DOHH2 (cell line): ENCODE data around the gene AHNAK.
"Not testable (repeated sequence)": the region's sequence is repeated elsewhere in the genome, so short reads cannot be mapped to it uniquely, and the experiment has no call there.

Experiments used
- H3F3A ChIP-seq: fragments of 200-600 bp; sonication (generic), shearing (Covaris generic); 2 replicates; pipeline ENCODE4 v1.6.0; 2016; ENCODE audit warnings: antibody characterized with exemption, mild to moderate bottlenecking; ENCODE audit not compliant: control insufficient read depth, insufficient read depth
- H3K27ac ChIP-seq: fragments of 200-600 bp; sonication (generic); 2 replicates; pipeline ENCODE4 v1.5.1; 2014; ENCODE audit warnings: low read depth, mild to moderate bottlenecking, low read length, moderate library complexity
- H3K27me3 ChIP-seq: fragments of 200-600 bp; sonication (generic); 2 replicates; pipeline ENCODE4 v1.6.1; 2014; ENCODE audit warnings: mild to moderate bottlenecking, low read length, mixed read lengths; ENCODE audit not compliant: control insufficient read depth
- H3K36me3 ChIP-seq: fragments of 200-600 bp; sonication (generic); 2 replicates; pipeline ENCODE4 v1.6.1; 2014; ENCODE audit warnings: mild to moderate bottlenecking, low read length, moderate library complexity, mixed read lengths; ENCODE audit not compliant: control insufficient read depth
- H3K4me1 ChIP-seq: fragments of 200-600 bp; sonication (generic); 2 replicates; pipeline ENCODE4 v1.6.1; 2014; ENCODE audit warnings: mild to moderate bottlenecking, low read length, mixed read lengths; ENCODE audit not compliant: control insufficient read depth
- H3K4me2 ChIP-seq: fragments of 200-600 bp; sonication (generic); 2 replicates; pipeline ENCODE4 v1.6.0; 2014; ENCODE audit warnings: mild to moderate bottlenecking, low read length, moderate library complexity
- H3K4me3 ChIP-seq: fragments of 200-600 bp; sonication (generic); 2 replicates; pipeline ENCODE4 v1.5.1; 2014; ENCODE audit warnings: mild to moderate bottlenecking, low read length, mixed read lengths
- H3K79me2 ChIP-seq: fragments of 200-600 bp; sonication (generic); 2 replicates; pipeline ENCODE4 v1.6.1; 2014; ENCODE audit warnings: mild to moderate bottlenecking, low read length, mixed read lengths; ENCODE audit not compliant: control insufficient read depth
- H3K9me2 ChIP-seq: fragments of 200-600 bp; sonication (generic); replicated peaks from 2 replicates; pipeline ENCODE4 v1.6.1; 2014; ENCODE audit warnings: mild to moderate bottlenecking, low read length, mixed read lengths; ENCODE audit not compliant: control insufficient read depth
- H3K9me3 ChIP-seq: fragments of 200-600 bp; sonication (generic); 2 replicates; pipeline ENCODE4 v1.6.1; 2014; ENCODE audit warnings: antibody characterized with exemption, low read length, mixed read lengths; ENCODE audit not compliant: control insufficient read depth, insufficient read depth
- H4K20me1 ChIP-seq: fragments of 200-600 bp; sonication (generic); 2 replicates; pipeline ENCODE4 v1.6.0; 2014; ENCODE audit warnings: low read depth, mild to moderate bottlenecking, antibody characterized with exemption, low read length, moderate library complexity; ENCODE audit not compliant: control insufficient read depth, insufficient read depth
- EZH2phosphoT487 ChIP-seq: fragments of 200-600 bp; sonication (generic); IDR thresholded peaks from 2 replicates; pipeline ENCODE4 v1.6.1; 2017; ENCODE audit warnings: borderline replicate concordance, mild to moderate bottlenecking, antibody characterized with exemption, low read length, moderate library complexity, mixed read lengths
- TF ChIP-seq, protein P1 (sequence below): fragments of 200-600 bp; sonication (generic); IDR thresholded peaks from one replicate; pipeline ENCODE4 v1.5.1; 2014; ENCODE audit warnings: antibody characterized with exemption, mild to moderate bottlenecking, low read depth, low read length; ENCODE audit not compliant: poor library complexity, severe bottlenecking

AHNAK gene

DNA sequence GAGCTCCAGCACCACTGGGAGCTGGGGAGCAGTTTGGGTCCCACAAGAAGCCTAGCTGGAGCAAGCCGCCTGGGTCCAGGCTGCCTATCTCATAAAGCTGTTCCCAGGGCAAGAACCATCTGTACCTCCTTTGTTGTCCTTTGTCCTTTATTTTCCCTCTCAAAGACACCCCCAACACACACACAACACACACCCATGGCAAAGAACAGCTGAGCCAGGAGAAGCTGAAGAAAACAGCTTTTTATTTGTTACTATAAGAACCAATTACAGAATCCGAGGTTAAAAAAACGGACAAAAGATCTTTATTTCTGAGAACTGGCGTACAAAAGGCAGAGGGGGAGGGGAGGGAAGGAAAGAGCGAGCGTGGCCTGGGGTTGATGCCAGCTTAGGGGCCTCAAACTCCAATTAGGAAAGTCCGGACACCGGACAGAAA, 46.4 kb upstream of the AHNAK start:
- H3K27me3 ChIP-seq: no peaks in the 10 kb centered on the region
- H3F3A ChIP-seq: peaks cover 32% of the 10 kb centered on the region
- H3K36me3 ChIP-seq: peaks cover 84% of the 10 kb centered on the region
- peak overlapping the region; percentile 75 for H3K27ac ChIP-seq
- no peaks in the 10 kb centered on the region for H3K9me3 ChIP-seq
- 0 out of 2 replicates have a peak, but pooled peaks cover under 1% of the 10 kb centered on the region for H4K20me1 ChIP-seq
- peaks cover 35% of the 10 kb centered on the region for H3K4me1 ChIP-seq
- H3K9me2 ChIP-seq: no peaks in the 10 kb centered on the region
- H3K4me3 ChIP-seq: peak overlapping the region; percentile 83
- H3K4me2 ChIP-seq: peak overlapping the region; percentile 99
- peaks cover 48% of the 10 kb centered on the region for H3K79me2 ChIP-seq
- TF ChIP-seq EZH2phosphoT487: no peak

DNA sequence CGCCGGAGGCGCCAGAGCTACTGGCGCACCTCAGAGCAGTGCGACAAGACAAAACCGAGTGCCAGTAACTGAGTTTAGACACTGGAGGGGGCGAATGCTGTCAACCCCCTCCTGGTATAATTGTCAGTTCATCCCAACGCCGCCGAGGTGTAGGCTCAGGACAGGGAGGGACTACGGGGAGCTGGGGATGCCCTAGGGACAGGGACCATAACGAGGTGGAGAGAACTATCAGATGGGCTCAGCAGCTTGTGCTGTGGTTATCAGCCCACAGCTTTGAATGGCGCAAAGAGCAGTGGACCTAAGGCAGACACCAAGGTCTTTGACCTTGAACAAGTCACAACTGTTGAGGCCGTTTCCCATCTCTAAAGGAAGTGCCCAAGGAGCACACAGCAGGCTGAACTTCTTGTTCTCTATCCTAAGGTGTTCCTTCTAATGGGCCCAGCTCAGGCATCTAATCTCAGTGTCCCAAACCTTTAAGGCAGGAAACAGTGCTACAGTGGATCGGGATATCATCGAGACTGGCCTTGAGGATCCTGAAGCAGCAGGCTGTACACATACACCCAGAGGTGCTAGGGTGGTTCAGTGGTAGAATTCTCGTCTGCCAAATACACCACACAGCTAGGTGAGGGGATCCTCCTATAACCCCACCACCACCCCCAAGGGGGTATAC, 45.7 kb upstream of the AHNAK start:
- Histone ChIP-seq H3F3A (peaks cover 32% of the 10 kb centered on the region), H3K4me3 (peak overlapping the region; percentile 83), H3K27me3 (no peaks in the 10 kb centered on the region), H3K4me2 (peak overlapping the region; percentile 99), H3K79me2 (peaks cover 48% of the 10 kb centered on the region), H3K9me2 (no peaks in the 10 kb centered on the region), H3K9me3 (no peaks in the 10 kb centered on the region), H3K4me1 (peaks cover 35% of the 10 kb centered on the region), H3K36me3 (peaks cover 84% of the 10 kb centered on the region), H3K27ac (peak overlapping the region; percentile 75), H4K20me1 (no peaks in the 10 kb centered on the region)
- TF ChIP-seq, protein P1, sequence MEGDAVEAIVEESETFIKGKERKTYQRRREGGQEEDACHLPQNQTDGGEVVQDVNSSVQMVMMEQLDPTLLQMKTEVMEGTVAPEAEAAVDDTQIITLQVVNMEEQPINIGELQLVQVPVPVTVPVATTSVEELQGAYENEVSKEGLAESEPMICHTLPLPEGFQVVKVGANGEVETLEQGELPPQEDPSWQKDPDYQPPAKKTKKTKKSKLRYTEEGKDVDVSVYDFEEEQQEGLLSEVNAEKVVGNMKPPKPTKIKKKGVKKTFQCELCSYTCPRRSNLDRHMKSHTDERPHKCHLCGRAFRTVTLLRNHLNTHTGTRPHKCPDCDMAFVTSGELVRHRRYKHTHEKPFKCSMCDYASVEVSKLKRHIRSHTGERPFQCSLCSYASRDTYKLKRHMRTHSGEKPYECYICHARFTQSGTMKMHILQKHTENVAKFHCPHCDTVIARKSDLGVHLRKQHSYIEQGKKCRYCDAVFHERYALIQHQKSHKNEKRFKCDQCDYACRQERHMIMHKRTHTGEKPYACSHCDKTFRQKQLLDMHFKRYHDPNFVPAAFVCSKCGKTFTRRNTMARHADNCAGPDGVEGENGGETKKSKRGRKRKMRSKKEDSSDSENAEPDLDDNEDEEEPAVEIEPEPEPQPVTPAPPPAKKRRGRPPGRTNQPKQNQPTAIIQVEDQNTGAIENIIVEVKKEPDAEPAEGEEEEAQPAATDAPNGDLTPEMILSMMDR: no peak
- TF ChIP-seq EZH2phosphoT487: no peak

DNA sequence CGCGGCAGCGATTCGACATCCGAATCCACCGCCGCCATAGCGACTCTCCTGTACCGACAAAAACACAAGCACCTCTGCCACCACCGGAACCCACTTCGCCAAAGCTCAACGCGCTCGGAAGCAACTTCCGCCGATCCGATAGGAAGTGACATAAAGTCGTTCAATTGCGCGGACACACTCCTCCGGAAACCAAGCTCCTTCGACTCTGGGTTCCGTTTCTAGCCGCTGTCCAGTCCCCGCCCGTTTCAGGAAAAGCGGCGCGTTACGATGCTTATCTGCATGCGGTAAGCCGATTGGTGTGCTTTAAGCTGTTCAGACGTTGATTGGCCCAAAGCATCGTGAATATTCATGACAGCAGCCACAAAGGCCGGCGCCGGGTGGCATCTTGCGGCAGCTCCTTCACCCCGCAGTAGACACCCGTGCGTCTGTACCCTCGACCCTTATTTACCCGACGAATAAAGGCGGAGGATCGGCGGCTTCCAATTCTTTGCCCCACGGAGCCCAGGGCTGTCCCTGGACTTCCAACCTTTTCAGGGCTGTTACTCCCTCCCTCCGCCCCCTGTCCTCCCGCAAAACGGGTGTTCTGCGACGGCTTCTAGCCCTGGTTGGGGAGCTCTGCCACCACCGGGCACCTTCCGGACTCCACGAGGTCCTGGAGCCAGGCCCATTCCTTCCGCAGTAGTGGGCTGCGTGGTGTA, 45.0 kb upstream of the AHNAK start, which contains the start of gene TUT1:
Gene TUT1 (minus strand): TSS at position 76 of the 698 bp plus-strand sequence. CDS start 38 bp downstream, at position 38.
- Histone ChIP-seq H3F3A (peaks cover 32% of the 10 kb centered on the region), H3K36me3 (peaks cover 83% of the 10 kb centered on the region), H3K4me1 (peaks cover 35% of the 10 kb centered on the region), H4K20me1 (no peaks in the 10 kb centered on the region), H3K79me2 (peaks cover 48% of the 10 kb centered on the region), H3K9me3 (no peaks in the 10 kb centered on the region), H3K4me2 (peak within 1 kb of the TSS; percentile 99), H3K27ac (peak within 1 kb of the TSS; percentile 75), H3K9me2 (no peaks in the 10 kb centered on the region), H3K27me3 (no peaks in the 10 kb centered on the region), H3K4me3 (peak within 1 kb of the TSS; percentile 86)
- TF ChIP-seq, protein P1: no peak
- no peak for TF ChIP-seq EZH2phosphoT487

DNA sequence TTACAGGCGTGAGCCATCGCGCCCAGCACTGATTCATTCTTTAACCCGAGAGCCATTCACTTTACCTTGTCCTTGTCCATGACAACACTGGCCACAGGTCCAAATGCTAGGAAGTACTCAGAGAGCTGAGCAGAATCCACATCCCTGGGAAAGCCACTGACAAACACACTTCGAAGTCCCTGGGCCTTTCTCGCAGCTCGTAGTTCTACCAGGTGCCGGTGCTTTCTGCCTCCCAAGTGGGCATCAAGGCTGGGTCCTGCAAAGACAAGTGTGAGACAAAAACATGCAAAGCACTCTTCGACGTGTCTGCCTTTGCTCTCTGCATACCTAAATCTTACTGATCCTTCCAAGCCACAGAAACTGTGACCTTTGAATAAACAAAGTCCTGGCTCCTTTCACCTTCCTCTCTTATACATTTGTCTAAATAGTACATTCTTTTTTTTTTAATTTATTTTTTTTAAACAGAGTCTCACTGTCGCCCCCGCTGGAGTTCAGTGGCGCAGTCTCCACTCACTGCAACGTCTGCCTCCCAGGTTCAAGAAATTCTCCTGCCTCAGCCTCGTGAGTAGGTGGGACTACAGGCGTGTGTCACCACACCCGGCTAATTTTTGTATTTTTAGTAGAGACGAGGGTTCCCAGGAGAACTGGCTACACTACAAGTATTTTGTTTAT, 42.5 kb upstream of the AHNAK start:
- Histone ChIP-seq H3K27ac (no peak overlapping the region), H3K36me3 (peaks cover 74% of the 10 kb centered on the region), H4K20me1 (no peaks in the 10 kb centered on the region), H3K9me2 (no peaks in the 10 kb centered on the region), H3K79me2 (peaks cover 66% of the 10 kb centered on the region), H3F3A (peaks cover 17% of the 10 kb centered on the region), H3K9me3 (no peaks in the 10 kb centered on the region), H3K4me2 (peak overlapping the region; percentile 74), H3K4me1 (peaks cover 35% of the 10 kb centered on the region), H3K4me3 (peak overlapping the region; percentile 86), H3K27me3 (no peaks in the 10 kb centered on the region)
- TF ChIP-seq EZH2phosphoT487: no peak
- TF ChIP-seq, protein P1: peak; percentile 16

DNA sequence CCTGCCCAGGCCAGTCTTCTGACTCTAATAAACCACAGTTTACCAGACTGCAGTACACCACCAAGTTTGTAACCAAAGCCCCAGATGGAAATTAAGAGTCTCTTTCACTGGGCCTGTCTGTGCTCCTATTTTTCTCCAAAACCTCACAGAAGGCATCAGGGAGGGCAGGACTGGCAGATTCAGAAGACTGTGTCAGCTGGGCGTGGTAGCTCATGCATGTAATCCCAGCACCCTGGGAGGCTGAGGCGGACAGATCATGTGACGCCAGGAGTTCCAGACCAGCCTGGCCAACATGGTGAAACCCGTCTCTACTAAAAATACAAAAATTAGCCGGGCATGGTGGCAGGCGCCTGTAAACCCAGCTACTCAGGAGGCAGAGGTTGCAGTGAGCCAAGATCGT, 38.8 kb upstream of the AHNAK start:
- not testable (repeated sequence) for H3K9me3 ChIP-seq, H4K20me1 ChIP-seq

More for the DNA sequence above, 38.8 kb upstream of the AHNAK start:
- H3K4me2 ChIP-seq, H3K27me3 ChIP-seq, H3K4me3 ChIP-seq, H3K9me2 ChIP-seq, H3F3A ChIP-seq, H3K27ac ChIP-seq: not testable (repeated sequence)
- H3K36me3 ChIP-seq: peaks cover 69% of the 10 kb centered on the region
- H3K4me1 ChIP-seq: peaks cover 11% of the 10 kb centered on the region
- peaks cover 62% of the 10 kb centered on the region for H3K79me2 ChIP-seq
